ENCODE data around the gene SCYGR6. TPM values are rescaled to one million over a fixed set of nuclear protein-coding genes. Genes with fewer than 3 reads are reported as not detected.
"Not testable (repeated sequence)": the region's sequence is repeated elsewhere in the genome, so short reads cannot be mapped to it uniquely, and the experiment has no call there.

Gene SCYGR6
- total RNA-seq, 1 experiment from 2014 or later = not detected

DNA sequence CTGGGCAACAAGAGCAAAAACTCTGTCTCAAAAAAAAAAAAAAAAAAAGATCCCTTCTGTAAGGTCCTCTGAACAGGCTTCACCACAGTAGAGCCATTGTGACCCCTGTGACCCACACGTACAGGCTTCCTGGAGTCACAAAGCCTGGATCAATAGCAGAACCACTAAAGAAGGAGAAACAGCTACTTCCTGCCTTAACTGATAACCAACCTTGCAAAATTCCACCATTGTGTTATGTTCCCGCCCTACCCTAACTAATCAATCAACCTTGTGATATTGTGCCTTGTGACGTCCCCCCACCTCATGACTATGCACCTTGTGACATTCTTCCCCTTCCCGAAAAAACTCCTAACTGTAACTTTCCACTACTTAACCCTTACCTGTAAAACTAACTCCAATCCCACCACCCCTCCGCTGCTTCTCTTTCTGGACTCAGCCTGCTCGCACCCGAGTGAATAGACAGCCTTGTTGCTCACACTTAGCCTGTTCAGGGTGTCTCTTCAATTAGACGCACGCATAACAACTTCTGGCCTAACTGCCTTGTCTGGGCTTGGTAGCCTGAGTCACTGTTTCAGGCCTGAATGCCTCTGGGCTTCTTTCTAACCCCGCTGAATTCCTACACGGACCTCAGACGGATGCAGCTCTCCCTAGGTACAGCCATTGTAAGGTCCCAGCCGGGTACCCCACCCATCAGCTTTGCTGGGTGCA lies 35.0 kb upstream of the SCYGR6 start (continued):
- TF ChIP-seq, protein P1, sequence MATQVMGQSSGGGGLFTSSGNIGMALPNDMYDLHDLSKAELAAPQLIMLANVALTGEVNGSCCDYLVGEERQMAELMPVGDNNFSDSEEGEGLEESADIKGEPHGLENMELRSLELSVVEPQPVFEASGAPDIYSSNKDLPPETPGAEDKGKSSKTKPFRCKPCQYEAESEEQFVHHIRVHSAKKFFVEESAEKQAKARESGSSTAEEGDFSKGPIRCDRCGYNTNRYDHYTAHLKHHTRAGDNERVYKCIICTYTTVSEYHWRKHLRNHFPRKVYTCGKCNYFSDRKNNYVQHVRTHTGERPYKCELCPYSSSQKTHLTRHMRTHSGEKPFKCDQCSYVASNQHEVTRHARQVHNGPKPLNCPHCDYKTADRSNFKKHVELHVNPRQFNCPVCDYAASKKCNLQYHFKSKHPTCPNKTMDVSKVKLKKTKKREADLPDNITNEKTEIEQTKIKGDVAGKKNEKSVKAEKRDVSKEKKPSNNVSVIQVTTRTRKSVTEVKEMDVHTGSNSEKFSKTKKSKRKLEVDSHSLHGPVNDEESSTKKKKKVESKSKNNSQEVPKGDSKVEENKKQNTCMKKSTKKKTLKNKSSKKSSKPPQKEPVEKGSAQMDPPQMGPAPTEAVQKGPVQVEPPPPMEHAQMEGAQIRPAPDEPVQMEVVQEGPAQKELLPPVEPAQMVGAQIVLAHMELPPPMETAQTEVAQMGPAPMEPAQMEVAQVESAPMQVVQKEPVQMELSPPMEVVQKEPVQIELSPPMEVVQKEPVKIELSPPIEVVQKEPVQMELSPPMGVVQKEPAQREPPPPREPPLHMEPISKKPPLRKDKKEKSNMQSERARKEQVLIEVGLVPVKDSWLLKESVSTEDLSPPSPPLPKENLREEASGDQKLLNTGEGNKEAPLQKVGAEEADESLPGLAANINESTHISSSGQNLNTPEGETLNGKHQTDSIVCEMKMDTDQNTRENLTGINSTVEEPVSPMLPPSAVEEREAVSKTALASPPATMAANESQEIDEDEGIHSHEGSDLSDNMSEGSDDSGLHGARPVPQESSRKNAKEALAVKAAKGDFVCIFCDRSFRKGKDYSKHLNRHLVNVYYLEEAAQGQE (IDR thresholded peaks at IDR 0.05; ENCODE audit: low read depth) = no peak
- TF ChIP-seq TCF7L2 (IDR thresholded peaks at IDR 0.05; ENCODE audit: borderline replicate concordance, extremely low read depth, insufficient read depth, insufficient read length) (no peak), YY1 (IDR thresholded peaks at IDR 0.05; ENCODE audit: extremely low read depth, insufficient replicate concordance, low read depth, low read length) (no peak), SIN3A (IDR thresholded peaks at IDR 0.05; ENCODE audit: low read depth) (no peak), RAD21 (IDR thresholded peaks at IDR 0.05; ENCODE audit: low read depth) (no peak)

DNA sequence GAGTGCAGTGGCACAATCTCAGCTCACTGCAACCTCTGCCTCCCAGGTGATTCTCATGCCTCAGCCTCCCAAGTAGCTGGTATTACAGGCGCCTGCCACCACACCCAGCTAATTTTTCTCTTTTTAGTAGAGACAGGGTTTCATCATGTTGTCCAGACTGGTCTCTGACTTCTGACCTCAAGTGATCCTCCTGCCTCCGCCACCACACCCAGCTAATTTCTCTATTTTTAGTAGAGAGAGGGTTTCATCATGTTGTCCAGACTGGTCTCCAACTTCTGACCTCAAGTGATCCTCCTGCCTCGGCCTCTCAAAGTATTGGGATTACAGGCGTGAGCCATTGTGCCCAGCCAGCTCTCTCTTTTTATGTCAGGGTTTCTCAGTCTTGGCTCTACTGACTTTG lies 31.7 kb upstream of the SCYGR6 start:
- H3K36me3 ChIP-seq (ENCODE audit: control insufficient read depth in 1 of 2, insufficient read depth in 2 of 2, low read length in 2 of 2); H3K9me3 ChIP-seq (ENCODE audit: control insufficient read depth in 1 of 2, insufficient read depth in 1 of 2, low read depth in 1 of 2, low read length in 2 of 2); H3K27me3 ChIP-seq (ENCODE audit: insufficient read depth, low read length); H2AFZ ChIP-seq (ENCODE audit: low read depth, low read length, poor library complexity, severe bottlenecking); H3K9me2 ChIP-seq (ENCODE audit: insufficient read depth); BruUV-seq (replicated peaks); H3K4me3 ChIP-seq (replicated peaks in 1 of 2; ENCODE audit: low read depth in 1 of 2, low read length in 2 of 2); DNase-seq (ENCODE audit: low read depth, low spot score); RAD21 ChIA-PET (ENCODE audit: low non-redundant PET in 1 of 2, low total read pairs in 2 of 2, uncharacterized antibody in 2 of 2, unreplicated experiment in 2 of 2); H3K4me2 ChIP-seq (ENCODE audit: low read length); H3K4me1 ChIP-seq (ENCODE audit: control insufficient read depth in 1 of 2, insufficient read depth in 2 of 2, low read length in 2 of 2); H3K27ac ChIP-seq (ENCODE audit: low read depth, low read length); H3K9ac ChIP-seq (ENCODE audit: low read length); H3K79me2 ChIP-seq (ENCODE audit: insufficient read depth, low read length); POLR2A ChIA-PET; H4K20me1 ChIP-seq (ENCODE audit: insufficient read depth); ATAC-seq: not testable (repeated sequence)
- CTCF ChIA-PET = interaction anchor here (1.0 to 1.2 kb wide), 2 partner anchors 10 to 134 kb away, joined by 3 read pairs; no protein-coding TSS in a partner anchor
- intact Hi-C loops (cut with micrococcal nuclease) = loop anchor here (5.0 kb wide), 1 partner anchor 609 kb away; no protein-coding TSS in a partner anchor

All from HCT116 (cell line).